H4 (cell line): ENCODE measurements around the gene TMEM269. TPM values are rescaled to one million over a fixed set of nuclear protein-coding genes. Genes with fewer than 3 reads are reported as not detected.

Source experiments
- DNase-seq: peaks from one replicate; pipeline ENCODE4 v3.0.0-alpha.2; 2015; ENCODE audit warnings: low spot score
- total RNA-seq: library from RNA; depleted of rRNA; stranded (reverse); fragments of >200 nt; shearing (Covaris generic); gene quantifications from 2 replicates; pipeline ENCODE4 v1.2.3, GENCODE V29; 2014; rRNA removed

Gene TMEM269, protein sequence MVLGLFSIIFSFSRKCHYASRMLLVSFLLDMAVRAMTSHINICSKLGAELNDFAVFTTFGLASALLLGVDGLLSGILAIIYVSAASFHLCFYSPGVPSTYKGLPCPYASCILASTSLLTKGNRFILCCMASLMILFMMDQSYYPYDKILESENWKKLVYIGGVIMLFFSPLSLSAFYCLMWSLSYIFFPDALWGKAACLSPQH
- total RNA-seq, result 0.04 and 0.08 TPM in 2 replicates

DNA sequence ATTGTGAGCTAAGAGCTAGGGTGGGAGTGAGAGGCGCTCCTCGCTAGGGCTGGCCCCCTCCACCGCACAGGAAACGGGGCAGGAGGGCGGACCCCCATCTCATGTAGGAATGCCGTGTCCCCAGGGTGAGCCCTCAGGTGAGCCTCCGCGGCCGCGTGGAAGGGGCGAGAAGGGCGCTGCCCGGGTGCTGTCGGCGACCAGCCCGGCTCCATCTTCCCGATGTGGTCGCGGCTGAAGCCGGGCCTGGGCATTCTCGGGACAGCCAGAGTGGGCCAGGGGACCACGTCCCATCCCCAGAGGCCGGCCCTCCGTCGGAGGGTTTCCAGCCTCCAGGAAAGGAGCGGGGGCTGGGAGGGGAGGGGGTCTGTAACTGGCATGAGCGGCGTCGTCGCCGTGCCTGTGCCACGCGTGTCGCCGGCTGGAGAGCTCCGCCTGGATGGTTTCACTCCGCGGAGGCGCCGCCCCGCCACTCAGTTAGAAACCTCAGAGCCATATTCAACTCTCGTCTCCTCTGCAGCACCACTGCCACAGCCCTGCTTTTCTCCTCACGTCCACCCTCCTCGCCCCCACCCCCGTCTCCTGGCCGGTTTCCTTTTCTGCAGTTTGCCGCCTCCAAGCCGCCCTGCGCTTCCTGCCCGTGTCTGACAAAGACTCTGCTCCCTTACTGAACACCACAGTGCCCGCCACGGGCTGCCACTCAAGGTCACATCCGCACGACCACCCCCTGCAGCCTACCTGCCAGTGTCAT, at the start of gene TMEM269:
TSS of gene TMEM269 (plus strand) at position 46 of the 748 bp plus-strand sequence. CDS start 4,903 bp downstream, outside the sequence.
- DNase-seq, result no peak

DNA sequence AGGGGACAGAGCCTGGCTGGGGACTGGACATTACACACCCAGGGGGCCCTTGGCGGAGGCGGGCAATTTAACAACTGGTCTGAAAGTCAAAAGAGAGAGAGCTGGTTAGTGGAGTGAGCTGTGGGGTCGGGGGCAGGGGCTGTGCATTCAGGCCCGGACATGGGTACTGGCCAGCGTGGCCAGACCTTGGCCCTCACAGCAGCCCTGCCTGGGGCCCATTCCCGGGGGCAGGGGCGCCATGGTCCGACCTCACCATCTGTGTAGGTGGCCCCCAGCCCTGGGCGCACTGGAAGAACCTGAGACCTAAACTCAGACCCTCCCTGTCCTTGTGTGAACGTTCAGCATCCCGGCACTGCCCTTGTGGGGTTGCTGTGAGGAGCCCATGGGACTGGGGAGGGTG, 49.7 kb upstream of the TMEM269 start:
- DNase-seq, result no peak

DNA sequence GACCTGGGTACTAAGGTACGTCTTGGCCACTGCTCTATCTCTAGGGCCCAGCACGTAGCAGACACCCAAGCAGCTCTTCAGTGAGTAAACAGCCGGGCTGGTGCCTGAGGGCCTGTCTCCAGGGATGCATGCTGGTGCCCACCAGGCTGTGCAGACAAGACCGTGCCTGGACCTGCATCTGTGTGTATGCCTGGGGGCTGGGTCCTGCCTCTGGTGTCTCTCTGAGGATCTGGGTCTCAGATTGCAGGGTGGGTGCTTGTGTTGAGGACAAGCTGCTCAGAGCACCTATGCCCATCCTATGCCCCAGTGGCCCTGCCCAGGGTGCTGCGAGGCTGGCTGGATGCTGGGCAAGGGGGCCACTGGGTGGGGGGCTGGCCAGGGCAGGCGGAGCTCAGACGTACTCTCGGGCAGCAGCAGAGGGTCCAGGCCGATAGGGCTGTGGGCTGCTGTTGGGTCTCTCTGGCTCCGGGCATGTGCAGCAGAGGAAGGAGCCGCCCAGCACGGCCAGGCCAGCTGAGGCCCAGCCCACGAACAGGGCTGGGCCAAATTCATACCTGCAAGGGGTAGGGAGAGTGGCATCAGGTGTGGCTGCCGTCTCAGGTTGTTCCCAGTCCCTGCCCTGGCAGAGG, 49.2 kb upstream of the TMEM269 start:
- no peak for DNase-seq

DNA sequence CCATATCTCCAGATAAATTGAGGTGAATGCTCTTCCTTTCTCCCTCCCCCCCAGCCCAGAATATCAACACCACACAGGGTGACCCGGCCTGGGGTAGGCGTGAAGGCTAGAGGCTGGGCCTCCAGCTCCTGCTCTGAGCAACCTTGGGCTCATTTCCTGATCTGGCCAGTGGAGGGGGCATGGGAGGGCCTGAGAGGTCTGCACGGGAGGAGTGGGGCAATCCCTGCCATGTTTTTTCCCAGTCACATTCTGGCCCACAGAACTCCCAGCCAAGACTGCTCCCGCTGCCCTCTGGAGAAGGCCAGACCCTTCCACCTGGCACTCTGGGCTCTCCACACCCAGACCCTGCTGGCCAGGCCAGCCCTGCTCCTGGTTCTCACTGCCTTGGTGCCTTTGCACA, 48.6 kb upstream of the TMEM269 start:
- peak; percentile 51 for DNase-seq

DNA sequence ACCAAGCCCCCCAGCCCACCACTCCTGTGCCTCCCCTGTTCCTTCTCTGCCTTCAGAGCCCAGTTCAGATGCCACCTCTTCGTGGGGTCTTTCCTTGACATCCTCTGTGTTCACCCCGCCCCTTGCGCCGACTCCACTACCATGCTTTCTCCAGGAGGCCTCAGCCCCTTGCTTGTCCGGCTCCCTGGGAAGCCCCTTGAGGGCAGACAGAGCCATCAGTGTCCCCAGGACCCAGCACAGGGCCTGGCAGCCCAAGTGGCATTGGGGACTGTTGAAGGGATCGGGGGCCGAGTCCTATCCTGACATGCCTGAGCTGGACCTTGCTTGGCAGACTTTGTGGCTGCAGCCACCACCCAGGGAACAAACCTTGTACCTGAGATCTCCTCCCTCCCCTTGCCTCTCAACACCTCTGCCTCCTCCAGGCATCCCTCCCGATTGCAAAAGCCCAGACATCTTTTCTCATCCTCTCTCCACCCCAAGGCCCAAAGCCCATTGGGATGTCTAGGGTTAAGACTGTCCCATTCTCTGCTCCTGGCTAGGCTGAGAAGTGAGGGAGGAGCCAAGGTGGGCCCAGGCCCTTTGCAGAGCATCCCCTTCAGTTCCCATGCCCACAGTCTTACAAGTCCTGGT, 48.1 kb upstream of the TMEM269 start:
- no peak for DNase-seq

DNA sequence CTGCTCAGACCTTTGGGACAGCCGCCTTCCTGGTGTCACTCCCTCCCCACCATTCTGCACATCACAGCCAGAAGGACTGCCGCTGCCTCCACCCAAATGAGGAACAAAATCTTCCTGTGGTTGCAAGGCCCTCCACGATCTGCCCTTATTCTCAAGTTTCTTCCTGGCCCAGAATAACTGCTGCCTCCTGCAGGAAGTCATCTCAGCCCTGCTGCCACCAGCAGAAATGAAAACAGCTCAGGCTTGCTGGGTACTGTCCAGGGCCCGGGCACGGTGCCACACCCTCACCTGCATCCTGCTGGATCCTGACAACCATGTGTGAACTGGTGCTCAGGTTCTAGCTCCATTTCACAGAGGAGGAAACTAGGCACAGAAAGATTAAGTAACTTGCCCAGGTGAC, 47.5 kb upstream of the TMEM269 start:
- no peak for DNase-seq

DNA sequence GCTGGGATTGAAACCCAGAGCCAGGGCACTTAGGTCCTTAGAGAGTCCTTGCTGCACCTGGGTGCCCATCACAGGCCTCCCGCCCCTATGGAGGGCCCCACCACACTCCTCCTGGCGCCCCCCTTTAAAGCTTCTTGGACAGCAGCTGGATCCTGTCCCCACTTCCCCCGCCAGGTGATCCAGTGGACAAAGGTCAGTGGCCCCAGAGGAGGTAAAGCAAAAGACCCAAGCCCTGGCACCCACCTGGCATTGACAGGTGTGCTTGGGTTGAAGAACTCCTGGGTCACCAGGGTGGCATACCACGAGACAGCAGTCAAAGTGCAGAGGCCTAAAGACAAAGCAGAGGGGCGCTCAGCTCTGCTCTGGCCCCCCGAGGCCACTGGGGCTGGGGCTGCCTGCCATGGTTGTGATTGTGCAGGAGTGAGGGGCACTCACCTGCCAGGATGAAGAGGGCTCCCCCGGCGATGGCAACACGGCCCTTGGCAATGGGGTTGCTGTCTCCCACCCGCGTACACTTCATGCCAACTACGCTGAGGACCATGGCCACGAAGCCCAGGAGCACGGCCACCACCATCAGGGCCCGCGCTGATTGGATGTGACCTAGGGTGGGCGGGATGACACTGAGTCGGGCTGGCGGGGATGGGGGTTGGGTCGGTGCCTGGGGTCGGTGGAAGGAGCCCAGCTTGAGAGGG, 46.7 kb upstream of the TMEM269 start:
- no peak for DNase-seq

DNA sequence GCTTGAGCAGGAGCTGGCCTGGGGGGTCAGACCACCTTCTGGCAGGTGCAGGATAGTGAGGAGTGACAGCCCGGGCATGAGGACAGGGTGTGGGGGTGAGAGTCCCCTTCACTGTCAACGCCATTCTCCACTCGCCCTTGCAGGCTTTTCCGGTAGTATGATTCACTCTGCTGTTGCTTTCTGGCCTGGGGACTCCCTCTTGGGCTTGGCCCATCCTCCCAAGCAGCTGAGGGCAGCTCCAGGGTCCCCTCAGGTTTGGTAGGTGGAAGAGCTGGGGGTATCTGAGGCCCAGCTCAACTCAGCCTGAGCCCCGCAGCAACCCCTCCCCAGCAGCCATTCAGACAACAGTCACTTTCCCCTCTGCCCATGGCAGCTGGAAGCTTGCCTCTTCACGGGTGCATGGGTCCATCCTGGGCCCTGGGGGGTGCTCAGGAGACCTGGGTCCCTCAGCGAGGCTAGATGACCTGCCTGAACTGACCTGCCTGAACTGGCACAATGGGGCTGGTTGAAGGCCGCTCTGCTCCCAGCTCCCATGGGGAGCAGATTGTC, 46.0 kb upstream of the TMEM269 start:
- DNase-seq, result no peak

DNA sequence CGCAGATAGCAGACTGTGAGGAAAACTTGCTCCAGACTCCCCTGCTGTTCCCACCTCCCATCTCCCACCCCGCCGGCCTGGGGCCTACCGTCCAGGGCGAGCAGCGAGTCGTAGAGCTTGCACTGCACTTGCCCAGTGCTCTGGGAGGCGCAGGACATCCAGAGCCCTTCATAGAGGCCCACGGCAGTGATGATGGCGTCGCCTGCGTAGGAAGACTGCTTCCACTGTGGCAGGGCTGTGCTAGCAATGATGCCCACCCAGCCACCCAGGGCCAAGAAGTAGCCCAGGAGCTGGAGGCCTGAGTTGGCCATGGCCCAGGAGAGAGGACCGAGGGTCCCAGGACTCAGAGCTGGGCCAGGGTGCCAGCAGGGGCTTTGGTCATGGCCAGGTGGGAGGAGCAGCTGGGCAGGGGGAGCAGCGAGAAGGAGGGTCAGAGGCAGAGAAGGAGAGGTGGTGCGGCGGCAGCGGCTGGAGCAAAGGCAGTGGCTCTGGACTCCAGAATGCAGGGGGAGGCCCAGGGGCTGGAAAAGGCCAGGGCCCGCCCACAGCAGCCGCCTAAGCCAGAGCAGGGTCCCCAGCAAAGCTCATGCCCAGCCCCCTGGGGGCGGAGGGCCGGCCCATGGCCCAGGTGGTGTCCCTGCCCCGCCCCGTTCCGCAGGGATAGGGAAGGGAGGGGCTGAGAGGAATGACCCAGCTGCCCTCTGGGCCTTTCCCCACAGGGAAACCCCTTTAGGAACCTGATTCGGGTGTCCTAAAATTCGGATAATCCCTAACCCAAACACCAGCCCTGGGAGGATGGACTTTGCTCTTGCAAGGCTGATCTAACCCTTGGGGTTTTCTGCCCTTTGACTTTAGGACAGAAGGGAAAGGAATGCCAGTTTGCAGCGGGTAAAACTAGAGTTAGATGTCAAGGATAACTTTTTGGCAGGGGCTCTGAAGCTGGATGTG, 44.8 kb upstream of the TMEM269 start, which contains the start of gene CLDN19:
TSS of gene CLDN19 (minus strand) at position 484 of the 948 bp plus-strand sequence. CDS start at position 311, 173 bp downstream.
- no peak for DNase-seq

DNA sequence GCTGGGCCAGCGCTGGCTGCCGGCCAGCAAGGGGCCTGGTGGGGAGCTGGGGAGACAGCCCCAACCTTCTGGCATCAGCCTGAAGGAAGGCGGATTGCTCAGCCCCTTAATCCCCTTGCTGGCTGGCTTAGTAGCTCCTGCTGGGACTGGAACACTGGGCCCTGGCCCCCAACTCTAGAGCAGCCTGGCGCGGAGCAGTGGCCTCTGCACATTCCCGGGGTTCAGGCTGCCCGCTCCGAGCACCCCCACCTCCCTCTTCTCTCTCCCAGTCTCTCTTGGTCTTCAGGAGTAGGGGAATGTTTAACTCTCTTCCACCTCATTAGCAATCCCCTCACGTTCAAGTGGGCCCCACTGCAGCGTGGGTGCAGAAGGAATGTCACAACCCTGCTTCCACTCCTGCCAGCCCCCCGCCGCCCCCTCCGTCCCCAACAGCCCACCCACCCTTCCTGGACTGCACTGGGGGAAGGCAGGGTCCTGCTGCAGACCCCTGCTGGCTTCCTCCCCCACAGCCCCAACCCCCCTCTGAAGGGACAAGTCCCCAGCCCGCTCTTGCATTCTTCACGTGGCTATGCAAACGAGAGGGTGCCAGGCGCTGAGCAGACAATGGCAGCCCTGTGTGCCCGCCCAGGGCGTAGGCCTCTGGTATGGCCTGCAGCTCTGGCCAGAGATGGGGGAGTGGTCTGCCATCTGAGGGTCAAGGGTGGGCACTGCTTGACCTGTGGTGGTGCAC, 43.8 kb upstream of the TMEM269 start:
- DNase-seq, result no peak

DNA sequence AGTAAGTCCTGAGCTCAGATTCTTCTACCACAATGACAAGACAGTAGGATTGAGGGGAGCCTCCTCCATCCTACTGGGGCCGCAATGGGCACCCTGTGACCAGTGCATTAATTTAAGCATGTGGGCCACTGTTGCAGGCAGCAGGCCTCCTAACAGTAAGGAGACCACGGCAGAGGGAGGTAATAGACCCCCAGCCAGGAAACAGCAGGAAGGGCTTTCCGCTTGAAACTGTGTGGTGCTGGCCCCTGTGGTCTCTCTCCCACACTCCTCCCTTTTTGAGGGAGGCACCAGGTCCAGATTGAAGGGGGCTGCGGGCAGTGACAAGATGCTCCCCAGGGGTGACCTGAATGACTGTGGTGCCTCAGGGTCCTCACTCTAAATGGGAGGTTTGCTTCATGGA, 43.1 kb upstream of the TMEM269 start:
- DNase-seq, result no peak

DNA sequence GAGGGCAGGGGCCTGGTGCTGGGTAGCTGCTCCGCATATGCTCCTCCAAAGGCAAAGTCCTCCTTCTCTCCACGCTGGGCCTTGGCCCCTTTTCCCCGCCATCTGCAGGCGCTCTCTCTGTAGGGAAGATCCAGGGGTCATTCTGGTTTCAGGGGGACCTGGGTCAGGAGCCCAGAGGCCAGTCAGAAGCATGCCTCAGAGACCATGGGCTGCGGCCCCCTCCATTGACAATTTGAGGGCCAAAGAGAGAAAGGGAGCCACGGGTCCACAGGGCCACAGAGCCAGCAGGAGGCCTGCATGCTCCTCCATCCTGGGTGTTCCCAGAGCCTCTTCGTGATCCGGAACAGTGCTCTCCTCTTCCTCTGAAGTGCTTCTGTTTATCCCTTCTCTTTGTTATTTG, 42.6 kb upstream of the TMEM269 start:
- DNase-seq, result no peak

DNA sequence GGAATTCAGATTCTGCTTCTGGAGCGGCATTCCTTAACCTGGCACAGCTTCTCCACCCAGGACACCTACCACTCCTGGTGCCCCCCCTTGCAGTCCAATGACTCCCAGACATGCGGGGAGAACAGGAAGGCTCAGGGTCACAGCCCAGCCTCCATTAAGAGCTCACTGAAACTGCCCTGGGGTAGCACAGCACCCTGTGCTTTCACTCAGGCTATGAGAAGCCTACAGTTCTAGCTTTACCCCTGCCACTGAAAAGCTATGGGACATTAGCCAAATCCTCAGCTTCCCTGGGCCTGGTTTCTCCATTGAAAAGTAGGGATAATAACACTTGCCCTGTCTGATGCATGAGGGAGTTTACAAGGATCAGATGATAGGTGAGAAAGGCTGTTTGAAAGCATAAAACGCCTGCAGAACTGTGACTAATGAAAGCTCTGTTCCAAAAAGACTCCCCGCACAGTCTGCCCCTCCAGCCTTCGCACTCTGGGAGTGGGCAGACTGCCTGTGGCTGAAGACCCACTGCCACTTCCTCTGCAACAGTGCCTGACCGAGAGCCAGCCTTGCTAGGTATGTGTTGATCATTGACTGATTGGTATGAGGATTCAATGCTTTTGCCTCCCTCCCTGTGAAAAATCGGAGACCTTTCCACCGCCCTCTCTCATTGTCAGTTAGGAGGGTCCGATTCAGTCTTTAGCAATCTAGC, 42.0 kb upstream of the TMEM269 start:
- no peak for DNase-seq

DNA sequence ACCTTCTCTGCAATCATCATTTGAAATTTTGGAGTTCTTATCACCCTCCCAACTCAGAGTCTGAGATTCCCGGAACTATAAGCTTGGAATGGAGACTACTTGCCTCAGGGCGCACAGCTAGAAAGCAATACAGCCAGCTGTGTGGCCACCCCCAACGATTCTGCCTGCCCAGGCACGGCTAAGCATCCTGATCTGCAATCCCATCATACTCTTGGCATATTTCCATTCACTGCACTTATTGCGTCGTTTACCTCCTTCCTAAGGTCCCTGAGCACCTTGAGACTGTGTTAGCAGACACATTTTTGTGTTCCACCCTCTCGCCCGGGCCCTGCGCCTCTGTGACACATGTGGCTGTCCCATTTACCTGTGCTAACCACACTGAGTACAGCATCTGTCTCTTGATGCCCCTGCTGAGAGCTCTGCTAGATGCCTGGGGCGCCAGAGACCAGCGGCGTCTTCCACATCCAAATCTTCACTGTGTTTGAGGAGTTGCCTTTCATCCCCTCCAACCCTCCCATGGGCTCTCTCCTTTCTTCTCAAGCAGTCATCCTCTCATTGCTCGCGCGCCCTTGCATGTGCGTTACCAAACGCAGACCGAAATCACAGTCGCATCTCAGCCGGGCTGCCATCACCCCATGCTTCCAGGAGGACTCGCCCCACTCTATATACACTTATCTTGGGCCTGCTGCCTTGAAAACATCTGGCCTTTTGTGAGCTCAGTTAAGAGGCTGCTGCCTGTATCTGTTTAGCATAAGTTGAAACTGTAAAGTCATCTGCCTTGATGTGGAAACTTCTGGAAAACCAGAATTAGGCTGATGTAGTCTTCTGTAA, 41.3 kb upstream of the TMEM269 start:
- no peak for DNase-seq

DNA sequence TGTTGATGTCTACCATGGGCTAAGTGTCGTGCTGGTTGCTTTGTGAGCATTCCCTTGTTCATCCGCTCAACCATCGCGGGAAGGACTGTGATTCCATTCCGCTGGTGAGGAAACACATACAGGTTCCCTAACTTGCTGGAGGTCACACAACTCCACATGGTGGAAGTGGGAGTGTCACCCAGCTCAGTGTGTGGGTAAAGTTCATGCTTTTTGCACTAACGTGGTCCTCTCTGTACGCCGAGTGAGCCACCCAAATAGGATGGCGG, 40.7 kb upstream of the TMEM269 start:
- DNase-seq, result no peak

DNA sequence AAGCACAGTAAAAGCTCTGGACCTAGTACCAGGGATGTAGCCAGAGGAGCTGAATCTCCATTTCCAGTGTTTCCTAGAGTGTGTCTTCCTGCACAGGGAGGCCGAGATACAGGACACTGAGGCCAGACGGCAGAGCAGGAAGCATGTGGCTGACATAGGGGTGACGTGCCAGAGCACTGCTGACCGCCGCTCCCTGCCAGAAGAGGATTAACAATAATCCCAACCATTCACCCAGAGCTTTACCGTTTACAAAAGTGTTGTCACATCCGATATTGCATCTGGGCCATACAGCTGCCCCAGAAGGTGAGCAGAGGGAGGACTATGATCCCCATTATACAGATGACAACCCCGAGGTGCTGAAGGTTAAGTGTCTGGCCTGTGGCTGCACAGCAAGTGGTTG, 38.9 kb upstream of the TMEM269 start:
- DNase-seq, result no peak

DNA sequence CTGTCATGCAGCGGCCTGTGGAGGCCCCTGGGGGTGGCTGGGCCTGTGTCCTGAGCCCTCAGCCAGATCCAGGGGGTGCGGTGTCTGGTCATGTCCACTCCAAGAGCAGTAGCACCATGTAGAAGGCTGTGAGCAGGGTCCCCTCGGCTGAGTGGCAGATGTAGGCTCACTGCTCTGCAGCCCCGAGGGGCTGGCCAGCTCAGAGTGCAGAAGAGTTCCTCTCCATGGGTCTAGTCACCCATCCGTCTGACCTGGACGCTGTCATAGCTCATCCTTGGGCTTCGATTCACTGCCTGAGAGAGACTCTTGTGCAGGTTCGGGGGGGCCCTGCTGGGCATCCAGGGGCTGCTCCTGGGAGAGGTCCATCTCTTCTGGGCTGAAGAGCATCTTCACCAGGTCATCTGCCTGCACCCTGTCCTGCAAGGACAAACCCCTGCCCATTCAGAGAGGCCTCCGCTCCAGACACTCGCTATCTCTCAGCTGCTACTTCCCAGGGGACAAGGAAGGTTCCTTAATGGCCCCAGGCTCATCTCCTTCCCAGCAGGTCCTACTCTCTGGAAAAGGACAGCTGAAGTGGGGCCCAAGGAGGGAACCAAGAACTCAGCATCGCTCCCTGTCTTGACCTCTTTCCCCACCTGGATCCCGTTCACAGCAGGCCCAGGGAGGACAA, 38.2 kb upstream of the TMEM269 start:
- DNase-seq, result no peak

DNA sequence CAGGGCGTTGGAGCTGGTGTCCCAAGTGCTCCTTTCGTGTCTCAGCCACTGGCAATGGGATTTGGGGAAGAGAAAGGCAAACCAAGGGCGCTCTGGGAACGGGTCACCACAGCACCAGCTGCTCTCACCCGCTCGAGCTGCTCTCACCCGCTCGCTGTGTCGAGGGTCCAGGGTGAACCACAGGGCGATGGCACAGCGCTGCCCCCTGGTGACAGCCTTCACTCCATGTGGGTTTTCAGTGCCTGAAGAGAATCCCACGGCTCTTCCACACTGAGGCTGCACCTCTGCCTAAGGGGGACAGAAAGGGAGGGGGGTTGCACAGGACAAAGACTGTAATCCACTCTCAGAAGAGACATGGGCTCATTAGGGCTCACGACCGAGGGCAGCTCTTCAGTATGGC, 37.7 kb upstream of the TMEM269 start:
- DNase-seq, result no peak
